Endothelial cell of umbilical vein (primary cell): ENCODE measurements around the gene LRP5. TPM values are rescaled to one million over a fixed set of nuclear protein-coding genes. Genes with fewer than 3 reads are reported as not detected.

ENCODE experiments used
- BruUV-seq: library from RNA; stranded (reverse); fragments of 400-500 nt; replicated peaks from 2 replicates; lab custom pipeline; 2021; lab: Mats Ljungman, UMichigan
- CTCF ChIA-PET: fragments of 300-600, 350-600 bp; sonication (Branson Sonifier 250); formaldehyde crosslinking; loops from one replicate; lab custom pipeline; 2021; ENCODE audit warnings: antibody characterized with exemption, inconsistent platforms; lab: Charles Lee
- POLR2A ChIA-PET: fragments of 300-600, 350-600 bp; sonication (Branson Sonifier 250); formaldehyde crosslinking; loops from one replicate; lab custom pipeline; 2021; ENCODE audit warnings: antibody characterized with exemption, inconsistent platforms; lab: Charles Lee
- DNase-seq: peaks from one replicate; pipeline ENCODE4 v3.0.0-alpha.2; 2011; ENCODE audit warnings: low read depth, low spot score
- FAIRE-seq: peaks from 2 replicates; lab custom pipeline; 2011; peaks lifted over from hg19 to GRCh38; lab: Jason Lieb, UNC
- H2AFZ ChIP-seq: 2 replicates; pipeline ENCODE4 v1.6.0; 2012; ENCODE audit warnings: low read depth, low read length, control low read depth, inconsistent platforms
- H3K27ac ChIP-seq: 2 replicates; pipeline ENCODE4 v1.5.1; 2011; ENCODE audit warnings: low read depth, mild to moderate bottlenecking, control low read depth, low read length, moderate library complexity; ENCODE audit not compliant: insufficient read depth
- H3K27me3 ChIP-seq, 2 experiments: 2 replicates each; pipeline versions ENCODE4 v1.6.0 to v1.6.1; 2011; ENCODE audit warnings: low read length in 2 of 2, mixed read lengths in 1 of 2; ENCODE audit not compliant: control insufficient read depth in 2 of 2, insufficient read depth in 2 of 2
- H3K36me3 ChIP-seq, 2 experiments: 2 replicates in 1 of 2; 3 replicates in 1 of 2; pipeline ENCODE4 v1.5.1; 2011; ENCODE audit warnings: low read length in 2 of 2, mild to moderate bottlenecking in 1 of 2, moderate library complexity in 1 of 2; ENCODE audit not compliant: control insufficient read depth in 2 of 2, insufficient read depth in 2 of 2; ENCODE audit errors: extremely low read depth in 1 of 2
- H3K4me1 ChIP-seq: 3 replicates; pipeline ENCODE4 v1.5.1; 2011; ENCODE audit warnings: mild to moderate bottlenecking, low read length; ENCODE audit not compliant: control insufficient read depth, insufficient read depth; ENCODE audit errors: extremely low read depth
- H3K4me2 ChIP-seq: 2 replicates; pipeline ENCODE4 v1.6.1; 2011; ENCODE audit warnings: low read length, control low read depth, mixed read lengths; ENCODE audit not compliant: insufficient read depth
- H3K4me3 ChIP-seq, 3 experiments: fragments of 200-600 bp in 1 of 3; sonication (generic), shearing (Covaris generic) in 1 of 3; replicated peaks in 1 of 3; 2 replicates each; pipeline ENCODE4 v1.5.1; 2011 to 2016; ENCODE audit warnings: control low read depth in 3 of 3, low read length in 3 of 3, mild to moderate bottlenecking in 2 of 3, inconsistent platforms in 1 of 3, low read depth in 1 of 3, moderate library complexity in 1 of 3; ENCODE audit not compliant: insufficient read depth in 1 of 3
- H3K79me2 ChIP-seq: 2 replicates; pipeline ENCODE4 v1.6.0; 2012; ENCODE audit warnings: low read length, inconsistent platforms; ENCODE audit not compliant: control insufficient read depth, insufficient read depth
- H3K9ac ChIP-seq: replicated peaks from 2 replicates; pipeline ENCODE3; 2011; ENCODE audit warnings: low read length, control low read depth; ENCODE audit not compliant: insufficient read depth; ENCODE audit errors: extremely low read depth
- H3K9me1 ChIP-seq: replicated peaks from 3 replicates; pipeline ENCODE4 v1.6.0; 2011; ENCODE audit warnings: mild to moderate bottlenecking, low read length; ENCODE audit not compliant: control insufficient read depth, insufficient read depth; ENCODE audit errors: extremely low read depth
- H3K9me3 ChIP-seq: replicated peaks from 2 replicates; pipeline ENCODE4 v1.5.1; 2012; ENCODE audit warnings: low read length, inconsistent platforms; ENCODE audit not compliant: control insufficient read depth, insufficient read depth
- H4K20me1 ChIP-seq: replicated peaks from 2 replicates; pipeline ENCODE3; 2011; ENCODE audit warnings: mild to moderate bottlenecking, low read length; ENCODE audit not compliant: control insufficient read depth, insufficient read depth; ENCODE audit errors: extremely low read depth
- EZH2 ChIP-seq: IDR thresholded peaks from 2 replicates; pipeline ENCODE4 v1.6.1; 2012; ENCODE audit warnings: borderline replicate concordance, low read depth, mild to moderate bottlenecking, moderate library complexity, low read length, inconsistent platforms; ENCODE audit not compliant: severe bottlenecking
- FOS ChIP-seq: IDR thresholded peaks from 2 replicates; pipeline ENCODE4 v1.6.1; 2011; ENCODE audit warnings: mild to moderate bottlenecking, low read length, moderate library complexity, borderline replicate concordance; ENCODE audit not compliant: insufficient read depth
- GATA2 ChIP-seq: IDR thresholded peaks from 2 replicates; pipeline ENCODE4 v1.7.0; 2011; ENCODE audit warnings: low read depth, mild to moderate bottlenecking, moderate library complexity, mixed read lengths, low read length; ENCODE audit not compliant: insufficient read length, insufficient read depth
- JUN ChIP-seq: IDR thresholded peaks from 2 replicates; pipeline ENCODE4 v1.6.1; 2011; ENCODE audit warnings: borderline replicate concordance, low read depth; ENCODE audit not compliant: insufficient read length, insufficient read depth
- MAX ChIP-seq: IDR thresholded peaks from 2 replicates; pipeline ENCODE4 v1.6.1; 2011; ENCODE audit not compliant: insufficient read depth, insufficient read length
- MYC ChIP-seq: IDR thresholded peaks from one replicate; pipeline ENCODE4 v1.6.1; 2011; ENCODE audit warnings: mild to moderate bottlenecking, low read depth, low read length
- POLR2AphosphoS5 ChIP-seq: IDR thresholded peaks from 2 replicates; pipeline ENCODE4 v1.6.1; 2012; ENCODE audit warnings: low read depth, mild to moderate bottlenecking, control low read depth, low read length, moderate library complexity; ENCODE audit not compliant: insufficient read depth
- dilution Hi-C: fragments of 300-500 bp; cut with MboI; formaldehyde crosslinking; loops from one replicate; pipeline ENCODE4 v1.15.0; 2019; ENCODE audit warnings: low sequenced_read_pairs; ENCODE audit not compliant: extremely low pct_ligation_motif_present
- intact Hi-C: fragments of 100-400 bp; cut with micrococcal nuclease; formaldehyde crosslinking; loops from one replicate; pipeline ENCODE4 v1.10.0; 2022
- polyA plus RNA-seq, 4 experiments: library from polyadenylated mRNA; depleted of rRNA in 3 of 4; stranded (reverse) in 3 of 4; unstranded in 1 of 4; fragments of >200 nt; gene quantifications; 2 replicates each; pipeline versions ENCODE4 v1.2.1 to v1.2.3, GENCODE V29; 2011 to 2012; ENCODE audit warnings: missing spikeins in 1 of 4
- total RNA-seq: library from RNA; stranded (reverse); gene quantifications from 2 replicates; pipeline ENCODE4 v1.2.3, GENCODE V29; 2021

The LRP5 gene
- total and polyA plus RNA-seq, 2 donors (not counting 3 experiments of a cell fraction or from before 2014, with no cell fraction given) = 35.1 to 51.8 TPM

GRCh38 chr11:68374531-68374930 is 62.1 kb downstream of the LRP5 start:
- FAIRE-seq (no peak), DNase-seq (no peak)
- ChIA-PET CTCF (interaction anchor here (1.1 to 1.6 kb wide), 3 partner anchors 10 to 117 kb away, joined by 3 to 9 read pairs (median 5); no protein-coding TSS in a partner anchor), POLR2A (no interaction called here)
- H3K9me1 ChIP-seq = no peaks in the 10 kb centered on the region
- no peak overlapping the region for H2AFZ ChIP-seq
- no TSS peak for BruUV-seq
- H3K27me3 ChIP-seq = no peaks in the 10 kb centered on the region
- no peak overlapping the region for H3K27ac ChIP-seq
- no peak overlapping the region for H3K4me3 ChIP-seq
- intact Hi-C loops = no loop called here
- H3K9me3 ChIP-seq = no peaks in the 10 kb centered on the region
- no peaks in the 10 kb centered on the region for H4K20me1 ChIP-seq
- H3K4me2 ChIP-seq = no peak overlapping the region
- dilution Hi-C loops = no loop called here
- H3K4me1 ChIP-seq = peaks cover 30% of the 10 kb centered on the region
- no peaks in the 10 kb centered on the region for H3K79me2 ChIP-seq
- no peak overlapping the region for H3K9ac ChIP-seq
- no peak for TF ChIP-seq GATA2
- TF ChIP-seq POLR2AphosphoS5 = no peak
- no peak for TF ChIP-seq FOS
- TF ChIP-seq EZH2 = no peak
- TF ChIP-seq MYC = no peak
- H3K36me3 ChIP-seq = peaks cover 0 to 7% of the 10 kb centered on the region in 2 experiments

GRCh38 chr11:68375337-68375736 is 62.9 kb downstream of the LRP5 start:
- H4K20me1 ChIP-seq = no peaks in the 10 kb centered on the region
- no peaks in the 10 kb centered on the region for H3K79me2 ChIP-seq
- ChIA-PET POLR2A (no interaction called here), CTCF (interaction anchor here (1.1 kb wide), 1 partner anchor 118 kb away, joined by 3 read pairs; no protein-coding TSS in a partner anchor)
- DNase-seq (no peak), FAIRE-seq (no peak)
- H3K9ac ChIP-seq = no peak overlapping the region
- H3K4me3 ChIP-seq = no peak overlapping the region
- TF ChIP-seq MYC (no peak), EZH2 (no peak), FOS (no peak), POLR2AphosphoS5 (no peak), GATA2 (no peak), MAX (no peak), JUN (no peak)
- H3K9me1 ChIP-seq = no peaks in the 10 kb centered on the region
- intact Hi-C loops (no loop called here), dilution Hi-C loops (no loop called here)
- H2AFZ ChIP-seq = no peak overlapping the region
- H3K27ac ChIP-seq = no peak overlapping the region
- peaks cover 38% of the 10 kb centered on the region for H3K4me1 ChIP-seq
- H3K27me3 ChIP-seq = no peaks in the 10 kb centered on the region
- H3K9me3 ChIP-seq = no peaks in the 10 kb centered on the region
- no peak overlapping the region for H3K4me2 ChIP-seq
- peaks cover 0 to 7% of the 10 kb centered on the region in 2 experiments for H3K36me3 ChIP-seq
- BruUV-seq = no TSS peak
